AG09319 (cell line): ENCODE data around the gene CACNA2D2.
A peak's percentile ranks its signal among the peaks of the same experiment; 100 is the strongest.

Experiments
- DNase-seq: peaks from one replicate; pipeline ENCODE4 v3.0.0-alpha.2; 2010; ENCODE audit warnings: low read depth; ENCODE audit errors: extremely low read depth
- CTCF ChIP-seq: IDR thresholded peaks from 2 replicates; pipeline ENCODE4 v1.5.1; 2011; ENCODE audit warnings: low read depth, mild to moderate bottlenecking, inconsistent platforms, low read length, moderate library complexity

Gene CACNA2D2

DNA sequence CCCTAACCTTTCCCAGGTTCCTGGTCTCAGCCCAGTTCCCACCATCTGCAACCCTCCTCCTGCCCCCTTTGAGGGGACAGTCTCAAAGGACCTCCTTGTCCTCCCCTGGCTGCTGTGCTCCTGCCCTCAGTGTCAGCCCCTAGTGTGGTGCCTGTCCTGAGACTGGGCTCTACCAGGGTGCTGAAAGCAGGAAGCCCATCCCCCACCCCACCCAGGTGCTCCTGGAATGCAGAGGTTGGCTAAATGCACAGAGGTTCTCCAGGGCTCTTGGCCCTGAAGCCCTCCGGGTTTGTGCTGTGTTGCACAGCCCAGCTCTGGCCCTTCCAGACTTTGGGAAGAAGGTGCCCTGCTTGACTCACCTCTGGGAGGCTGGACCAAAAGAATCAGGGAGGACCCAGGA is 42.3 kb upstream of the CACNA2D2 start:
- no peak for TF ChIP-seq CTCF
- no peak for DNase-seq

DNA sequence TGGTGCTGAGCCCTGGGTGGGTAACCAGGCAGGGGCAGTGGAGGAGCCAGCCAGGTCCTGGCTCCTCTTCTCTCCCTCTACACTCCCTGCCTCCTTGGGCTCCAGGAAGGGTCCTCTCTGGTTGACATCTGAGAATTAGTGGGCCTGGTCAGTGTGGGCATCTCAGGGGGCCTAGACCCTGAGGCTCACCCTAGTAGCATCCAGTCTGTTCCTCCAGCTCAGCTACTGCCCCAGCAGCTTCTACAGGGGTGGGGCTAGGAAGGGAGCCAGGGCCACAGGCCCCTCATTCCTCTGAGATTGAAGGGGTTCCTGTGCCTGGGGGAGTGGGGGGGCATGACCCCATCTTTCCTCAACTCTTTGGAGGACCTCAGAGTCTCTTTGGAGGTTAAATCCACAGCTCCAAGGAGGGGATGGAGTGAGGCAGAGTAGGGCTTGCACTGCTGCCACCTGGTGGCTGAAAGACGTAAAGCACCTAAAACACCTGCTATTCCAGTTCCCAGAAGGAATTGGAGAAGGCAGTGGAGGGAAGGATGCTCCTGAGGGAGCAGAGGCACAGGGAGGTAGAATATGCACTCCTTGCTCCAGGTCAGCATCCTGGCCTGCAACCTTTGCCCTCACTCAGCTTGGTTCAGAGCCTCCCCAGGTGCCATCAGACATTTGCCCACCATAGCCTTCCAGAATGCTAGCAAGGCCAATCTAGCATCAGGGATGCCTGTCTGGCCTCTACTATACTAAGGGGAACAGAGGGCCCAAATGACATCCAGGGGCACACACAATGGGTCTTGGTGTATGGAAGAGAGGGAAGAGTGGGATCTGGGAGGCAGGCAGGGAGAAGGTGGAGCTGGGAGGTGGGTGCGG is 39.0 kb upstream of the CACNA2D2 start:
- TF ChIP-seq CTCF, result peak; percentile 92
- no peak for DNase-seq

GRCh38 chr3:50539356-50540286 is 36.2 kb upstream of the CACNA2D2 start:
- TF ChIP-seq CTCF, result no peak
- no peak for DNase-seq

DNA sequence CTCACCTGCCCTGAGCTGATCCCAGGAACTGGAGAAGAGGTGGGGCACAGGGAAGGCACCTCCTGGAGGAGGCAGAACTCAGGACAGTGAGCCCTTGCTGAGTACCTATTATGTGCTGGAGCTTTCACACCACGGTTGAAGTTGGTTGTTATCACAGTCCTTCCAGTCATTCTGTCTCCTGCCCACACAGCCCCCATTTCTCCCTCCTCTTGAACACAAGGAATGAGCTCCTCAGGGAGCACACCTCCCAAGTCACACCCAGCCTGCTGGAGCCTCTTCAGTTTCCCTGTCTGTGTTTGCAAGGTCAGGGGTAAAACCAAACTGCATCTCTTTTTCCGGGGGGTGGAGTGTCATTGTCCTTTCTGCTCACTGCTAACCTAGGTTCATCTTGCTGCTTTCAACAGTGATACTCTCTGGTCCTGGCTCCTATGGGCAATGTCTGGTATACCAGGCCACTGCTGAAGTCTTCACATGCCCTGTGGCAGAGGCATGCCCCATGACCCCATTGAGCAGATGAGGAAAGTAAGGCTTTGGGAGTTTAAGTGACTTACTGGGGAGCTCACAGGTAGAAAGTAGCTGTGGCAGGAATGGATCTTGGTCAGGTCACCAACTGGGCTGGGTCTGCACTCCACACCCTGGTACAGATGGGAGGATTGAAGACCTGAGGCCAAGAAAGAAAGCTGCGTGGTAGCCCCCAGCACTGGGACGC is 34.1 kb upstream of the CACNA2D2 start:
- DNase-seq, result no peak
- no peak for TF ChIP-seq CTCF

GRCh38 chr3:50536471-50537180 is 33.2 kb upstream of the CACNA2D2 start:
- no peak for DNase-seq

More at GRCh38 chr3:50536471-50537180, 33.2 kb upstream of the CACNA2D2 start:
- TF ChIP-seq CTCF, result no peak
